CD4-positive, alpha-beta T cell treated with Interferon alpha-2 for 1 hour (primary cell): ENCODE data around the gene CAMK1D.

Experiments
- DNase-seq, 2 donors: peaks; one replicate each; pipeline ENCODE4 v3.0.0-alpha.2; 2020 to 2022

The CAMK1D gene

GRCh38 chr10:12377658-12378290 lies 28.4 kb downstream of the CAMK1D start:
- DNase-seq, result no peak

DNA sequence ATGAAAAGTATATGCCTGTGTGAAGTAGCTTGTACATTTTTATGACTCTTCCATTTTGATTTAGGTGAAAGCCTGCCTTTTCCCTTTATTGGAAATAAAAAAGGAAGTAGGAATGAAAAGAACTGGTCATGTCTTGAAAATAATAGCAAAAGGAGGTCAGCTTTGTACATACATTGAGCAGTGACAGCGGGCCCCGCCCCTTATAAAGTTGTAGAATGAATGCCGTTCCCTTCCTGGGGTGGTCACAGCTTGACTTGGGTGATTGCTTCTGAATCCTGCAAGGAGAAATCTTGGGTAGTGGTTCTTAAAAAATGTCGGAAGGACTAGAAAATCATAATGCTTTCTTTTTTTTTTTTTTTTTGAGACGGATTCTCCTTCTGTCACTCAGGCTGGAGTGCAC lies 31.7 kb downstream of the CAMK1D start:
- no peak for DNase-seq

DNA sequence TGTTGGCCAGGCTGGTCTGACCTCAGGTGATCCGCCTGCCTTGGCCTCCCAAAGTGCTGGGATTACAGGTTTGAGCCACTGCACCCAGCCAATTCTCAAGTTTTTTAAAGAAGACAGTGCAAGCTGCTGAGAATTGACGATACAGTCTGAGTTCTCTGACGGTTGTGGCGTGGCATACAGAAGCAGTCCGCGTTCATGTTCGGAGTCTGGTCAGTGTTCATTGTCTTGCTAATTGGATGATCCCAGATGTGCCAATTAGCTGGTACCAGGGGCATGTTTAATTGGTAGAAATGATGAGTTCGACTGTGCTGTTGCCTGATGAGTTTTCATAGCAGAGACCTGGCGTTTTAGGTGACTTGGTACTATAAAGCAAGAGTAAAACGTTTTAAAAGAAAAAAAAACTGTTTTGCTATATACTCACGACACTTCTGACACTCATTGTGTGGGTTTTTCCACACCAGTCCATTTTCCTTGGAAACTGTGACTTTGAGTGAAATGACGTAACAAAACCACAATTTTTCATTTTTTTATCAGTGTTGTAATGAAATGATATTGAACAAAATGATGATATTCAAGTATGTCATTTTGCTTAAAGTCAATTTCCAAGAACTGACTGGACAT lies 32.3 kb downstream of the CAMK1D start:
- no peak for DNase-seq

GRCh38 chr10:12382157-12382548 lies 32.8 kb downstream of the CAMK1D start:
- no peak for DNase-seq

- DNase-seq, result no peak
Observed at GRCh38 chr10:12382956-12383531, 33.7 kb downstream of the CAMK1D start.

DNA sequence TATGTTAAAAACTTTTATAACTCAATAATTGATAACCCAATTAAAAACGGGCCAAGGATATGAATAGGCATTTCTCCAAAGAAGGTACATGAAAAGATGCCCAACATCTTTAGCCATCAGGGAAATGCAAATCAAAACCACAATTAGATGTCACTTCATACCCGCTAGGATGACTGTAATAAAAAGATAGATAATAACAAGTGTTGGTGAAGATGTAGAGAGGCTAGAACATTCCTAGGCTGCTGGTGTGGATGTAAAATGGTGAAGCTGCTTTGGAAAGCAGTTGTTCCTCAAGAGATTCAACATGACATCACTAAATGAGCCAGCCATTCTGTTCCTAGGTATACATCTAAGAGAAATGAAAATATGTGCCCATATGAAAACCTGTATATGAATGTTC lies 35.6 kb downstream of the CAMK1D start:
- no peak for DNase-seq

DNA sequence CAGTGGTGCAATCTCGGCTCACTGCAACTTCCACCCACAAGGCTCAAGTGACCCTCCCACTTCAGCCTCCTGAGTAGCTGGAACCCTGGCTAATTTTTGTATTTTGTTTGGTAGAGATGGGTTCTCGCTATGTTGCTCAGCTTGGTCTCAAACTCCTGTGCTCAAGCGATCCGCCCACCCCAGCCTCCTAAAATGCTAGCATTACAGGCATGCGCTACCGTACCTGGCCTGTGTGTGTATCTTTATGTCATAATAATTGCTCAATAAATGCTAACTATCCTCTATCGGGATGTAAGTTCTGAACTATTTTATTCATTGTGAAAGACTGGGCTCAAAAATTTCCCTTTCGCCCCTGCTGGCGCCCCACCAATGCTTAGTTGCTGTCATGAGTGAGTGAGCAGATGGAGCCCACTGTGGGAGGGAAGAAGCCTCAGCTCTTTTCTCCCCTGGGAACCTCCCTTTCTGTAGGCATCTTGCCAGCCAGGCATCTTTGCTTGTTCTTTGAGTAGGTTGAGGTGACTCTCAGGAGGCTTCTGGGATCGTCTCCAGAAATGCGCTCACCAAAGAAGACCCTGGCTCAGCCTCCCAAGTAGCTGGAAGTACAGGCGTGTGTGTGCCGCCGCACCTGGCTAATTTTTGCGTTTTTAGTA lies 38.3 kb downstream of the CAMK1D start:
- DNase-seq, result no peak

- no peak for DNase-seq
Observed at GRCh38 chr10:12388671-12389070, 39.3 kb downstream of the CAMK1D start.

DNA sequence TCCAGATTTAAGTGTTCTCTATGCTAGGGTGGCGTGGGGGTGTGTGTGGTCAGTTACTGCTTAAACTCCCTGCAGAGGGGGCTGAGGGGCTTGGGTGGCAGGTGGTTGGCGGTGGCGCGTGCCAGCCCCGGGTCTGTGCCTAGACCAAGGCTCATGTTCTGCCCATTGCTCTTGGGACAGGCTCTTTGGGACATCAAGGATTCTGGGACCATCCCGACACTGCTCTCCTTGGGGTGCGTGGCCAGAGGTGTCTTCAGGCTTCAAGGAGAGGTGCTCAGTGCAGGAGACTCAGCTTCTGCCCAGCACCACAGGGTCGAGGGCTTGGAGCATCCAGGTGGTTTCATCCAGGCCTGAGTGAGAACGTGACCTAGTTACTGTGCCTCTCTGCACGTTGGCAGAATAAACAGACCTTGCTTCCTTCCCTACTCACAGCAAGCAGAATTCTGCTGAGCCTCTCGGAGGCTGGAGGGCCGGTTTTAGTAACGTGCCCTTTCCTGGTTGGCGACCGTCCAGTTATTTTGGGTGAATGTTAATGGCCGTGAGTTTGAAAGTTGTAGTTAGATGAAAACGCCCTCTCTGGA lies 39.9 kb downstream of the CAMK1D start:
- no peak for DNase-seq

DNA sequence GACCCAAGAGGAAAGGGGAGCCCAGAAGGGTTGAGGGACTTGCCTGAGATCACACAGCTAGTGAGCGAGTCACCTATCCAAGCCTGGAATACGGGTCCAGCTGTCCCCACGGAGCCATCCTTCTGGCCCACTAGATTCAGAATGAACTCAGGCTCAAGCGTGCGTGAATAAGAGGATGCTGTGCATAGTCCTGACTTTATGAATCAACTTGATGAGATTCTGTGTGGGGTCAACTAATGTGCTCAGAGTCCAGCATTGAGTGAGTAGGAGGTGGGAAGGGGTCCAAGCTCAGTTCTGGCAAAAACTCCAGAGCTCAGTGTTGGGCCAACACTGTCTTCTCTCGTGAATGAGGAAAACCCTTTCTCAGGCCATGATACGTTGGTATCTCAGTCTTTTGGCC lies 41.4 kb downstream of the CAMK1D start:
- no peak for DNase-seq

DNA sequence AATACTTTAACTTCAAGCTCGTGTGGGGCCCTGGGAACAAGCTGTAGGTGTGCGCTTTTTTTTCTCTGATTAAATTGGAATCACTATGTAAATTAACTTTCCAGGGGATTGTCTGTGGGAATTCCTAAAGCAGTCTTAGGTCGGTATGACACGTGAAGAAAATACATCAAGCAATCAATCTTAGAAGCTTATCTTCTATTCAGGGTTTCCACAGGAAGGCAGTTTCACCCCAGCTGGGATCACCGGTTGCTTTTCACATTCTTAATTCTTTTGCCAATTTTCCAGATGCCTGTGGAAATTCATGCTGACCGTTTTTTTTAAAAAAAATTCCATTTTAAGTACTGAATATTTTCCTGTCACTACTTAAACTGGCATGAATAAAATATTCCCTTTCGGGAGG lies 41.9 kb downstream of the CAMK1D start:
- DNase-seq, result no peak

DNA sequence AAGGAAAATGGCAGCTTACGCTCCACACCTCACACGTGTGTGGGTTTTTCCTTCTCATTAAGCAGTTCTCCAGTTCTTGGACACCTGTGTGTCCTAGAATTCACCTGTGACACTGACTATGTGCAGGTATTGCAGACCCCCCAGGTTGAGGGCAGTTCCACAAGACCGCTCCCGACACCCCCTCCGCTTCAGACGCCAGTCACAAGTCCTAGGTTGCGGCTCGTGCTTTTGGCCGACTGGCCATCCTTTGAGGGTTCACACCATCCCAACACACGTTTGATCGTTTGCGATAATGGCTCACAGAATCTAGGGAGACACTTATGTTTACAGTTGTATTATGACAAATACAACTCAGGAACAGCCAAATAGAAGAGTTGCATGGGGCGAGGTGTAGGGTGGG lies 44.5 kb downstream of the CAMK1D start:
- no peak for DNase-seq

- no peak for DNase-seq
Observed at GRCh38 chr10:12394241-12395033, 45.1 kb downstream of the CAMK1D start.

- no peak for DNase-seq
Observed at GRCh38 chr10:12396093-12396492, 46.7 kb downstream of the CAMK1D start.

DNA sequence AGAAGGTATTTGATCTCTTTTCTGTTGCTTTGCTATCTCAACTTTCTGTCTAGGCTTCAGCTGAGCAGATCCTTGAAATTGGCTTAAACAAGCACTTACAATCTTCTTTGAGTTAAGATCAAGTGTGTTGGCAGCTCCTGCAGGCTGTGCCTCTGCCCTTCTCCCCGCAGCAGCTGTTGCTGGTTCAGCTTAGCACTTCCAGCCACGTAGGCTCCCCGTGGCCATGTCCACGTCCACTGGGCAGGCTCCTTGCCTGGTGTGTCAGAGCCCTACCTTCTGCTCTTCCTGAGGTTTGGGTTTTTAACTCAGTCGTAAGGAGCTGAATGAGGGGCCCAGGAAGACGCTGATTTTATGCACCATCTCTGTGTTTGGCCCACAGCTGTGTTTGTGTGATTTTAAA lies 47.2 kb downstream of the CAMK1D start:
- DNase-seq, result no peak

GRCh38 chr10:12397147-12397896 lies 48.0 kb downstream of the CAMK1D start:
- no peak for DNase-seq

DNA sequence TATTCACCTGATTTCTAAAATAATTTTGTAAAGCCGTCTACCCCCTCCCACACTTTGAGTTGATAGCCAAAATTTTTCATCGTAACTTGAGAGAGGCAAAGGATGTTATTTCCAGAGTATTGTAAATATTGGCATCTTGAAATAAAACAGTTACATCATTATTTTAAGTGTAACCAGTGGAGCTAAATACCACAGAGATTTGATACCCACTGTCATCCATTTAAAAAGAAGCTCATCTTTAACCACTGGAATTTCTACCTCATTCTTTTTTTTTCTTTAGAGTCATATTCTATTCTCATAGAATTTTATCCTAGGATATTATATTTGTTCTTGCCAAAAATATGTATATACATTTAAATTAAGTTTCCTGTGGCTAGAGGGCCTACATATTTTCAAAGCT lies 48.6 kb downstream of the CAMK1D start:
- no peak for DNase-seq

DNA sequence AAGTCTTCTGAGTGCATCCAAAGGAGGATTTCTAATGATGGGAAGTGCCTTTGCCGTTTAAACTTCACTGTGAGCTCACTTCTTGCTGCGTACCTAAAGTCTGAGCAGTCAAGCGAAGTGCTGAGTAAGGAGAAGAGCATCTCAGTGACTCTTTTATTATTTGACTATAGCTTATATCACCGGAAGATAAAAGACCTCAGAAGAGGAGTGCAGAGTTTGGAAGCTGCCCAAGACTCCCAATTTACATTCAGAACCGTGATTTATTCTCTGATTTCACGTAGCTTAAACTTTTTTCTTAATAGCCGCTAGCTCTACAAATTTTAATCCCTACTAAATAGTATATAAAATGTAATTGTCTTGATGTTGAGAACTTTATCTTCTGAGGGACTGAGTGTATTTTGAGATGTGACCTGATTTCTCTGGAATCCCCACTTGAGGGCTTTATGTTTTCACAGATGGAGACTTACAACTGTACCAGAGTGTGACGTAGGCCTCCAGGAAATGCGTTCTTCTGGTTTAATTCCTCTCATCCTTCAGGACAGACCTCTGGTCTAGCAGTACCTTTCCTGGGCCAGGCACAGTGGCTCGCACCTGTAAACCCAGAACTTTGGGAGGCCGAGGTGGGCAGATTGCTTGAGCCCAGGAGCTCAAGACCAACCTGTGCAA lies 51.1 kb downstream of the CAMK1D start:
- DNase-seq, result no peak

GRCh38 chr10:12401466-12401865 lies 52.1 kb downstream of the CAMK1D start:
- no peak for DNase-seq

DNA sequence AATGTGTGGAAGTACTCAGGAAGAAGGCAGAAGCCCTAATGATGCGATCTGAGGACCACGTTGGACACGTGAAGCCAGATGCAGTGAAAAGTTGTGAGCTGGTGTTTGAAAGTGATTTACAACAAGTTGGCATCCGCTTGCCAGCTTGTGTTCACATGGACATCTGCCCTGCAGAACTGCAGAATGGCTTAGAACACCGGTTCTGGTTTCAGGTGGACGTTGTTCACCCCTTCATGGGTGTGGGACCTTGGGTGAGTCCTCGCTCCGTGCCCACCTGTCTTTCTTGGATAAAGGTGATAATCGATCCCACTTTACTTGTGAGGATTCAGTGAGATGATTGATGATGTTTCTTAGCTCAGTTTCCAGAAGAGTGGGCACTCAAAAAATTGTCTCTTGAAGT lies 53.8 kb downstream of the CAMK1D start:
- DNase-seq, result no peak
